ENCODE measurements around the gene KCNJ1.

- TF ChIP-seq CTCF (IDR thresholded peaks at IDR 0.05) (no peak), POLR2A (IDR thresholded peaks at IDR 0.05) (no peak)
Measured at GRCh38 chr11:128819198-128819597, 47.9 kb downstream of the KCNJ1 start.
